Measurements from ENCODE around the gene TTC3. TPM values are rescaled to one million over a fixed set of nuclear protein-coding genes. Genes with fewer than 3 reads are reported as not detected.

Gene TTC3
- total and polyA plus RNA-seq, 2 of the 13 experiments (the other 11 are each of a cell fraction or from before 2014, with no cell fraction given), result 55.7 to 108 TPM

DNA sequence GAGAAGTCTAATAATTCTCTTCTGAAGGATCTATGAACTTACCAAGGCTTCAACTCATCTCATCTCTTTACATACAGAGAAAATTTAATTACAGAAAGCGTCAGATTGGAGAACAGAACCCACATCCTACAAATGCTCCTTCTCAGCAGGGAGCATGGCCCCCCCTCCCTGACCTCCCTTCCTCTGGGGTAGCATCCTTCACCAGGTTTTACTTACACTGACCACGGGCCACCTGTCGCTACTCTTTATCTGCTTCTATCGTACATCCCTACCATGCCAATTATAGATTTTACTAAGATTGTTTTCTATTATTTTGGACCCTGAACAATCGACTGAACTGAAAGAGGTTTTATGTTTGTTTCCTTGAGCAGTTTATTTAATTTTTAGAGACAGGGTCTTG lies 40.8 kb upstream of the TTC3 start:
- CTCF ChIA-PET (ENCODE audit: low intra/inter-chr PET ratio, low total read pairs), result no interaction called here
- Histone ChIP-seq H4K20me1 (ENCODE audit: insufficient read depth, low read length) (no peaks in the 10 kb centered on the region), H2AFZ (ENCODE audit: low read length) (no peak overlapping the region), H3K9me3 (ENCODE audit: low read length) (no peaks in the 10 kb centered on the region), H3K36me3 (replicated peaks in 1 of 2; ENCODE audit: control insufficient read depth in 1 of 2, insufficient read depth in 2 of 2, low read length in 2 of 2) (no peaks in the 10 kb centered on the region), H3K27ac (ENCODE audit: extremely low read length, insufficient read depth, low read length) (no peak overlapping the region), H3K79me2 (ENCODE audit: insufficient read depth, low read length) (no peaks in the 10 kb centered on the region), H3K9ac (ENCODE audit: insufficient read depth, low read depth, low read length) (no peak overlapping the region), H3K4me3 (replicated peaks in 1 of 3; ENCODE audit: insufficient read depth in 1 of 3, low read depth in 2 of 3, low read length in 3 of 3) (no peak overlapping the region), H3K27me3 (ENCODE audit: control insufficient read depth in 1 of 2, insufficient read depth in 2 of 2, low read length in 2 of 2) (no peaks in the 10 kb centered on the region), H3K4me1 (ENCODE audit: insufficient read depth, low read length) (no peaks in the 10 kb centered on the region), H3K4me2 (ENCODE audit: low read depth, low read length) (no peak overlapping the region)
- FAIRE-seq (no peak), DNase-seq (ENCODE audit: low spot score) (no peak), ATAC-seq (no peak)
- WGBS (ENCODE audit: low lambda C conversion rate), result 52% methylated on average over 5 of the region's 5 CpGs
- TF ChIP-seq ZSCAN12 (CRISPR knock-in tag; IDR thresholded peaks at IDR 0.05) (no peak), ZNF816 (CRISPR knock-in tag; IDR thresholded peaks at IDR 0.05; ENCODE audit: borderline replicate concordance) (no peak)
- intact Hi-C loops (cut with micrococcal nuclease; ENCODE audit: unreplicated experiment) (no loop called here), in situ Hi-C loops (cut with HindIII; ENCODE audit: extremely low pct_ligation_motif_present, low pct_unique_long_range_greater_than_20kb) (no loop called here)
- POLR2A ChIA-PET, result no interaction called here
- BruUV-seq (replicated peaks), result no TSS peak

DNA sequence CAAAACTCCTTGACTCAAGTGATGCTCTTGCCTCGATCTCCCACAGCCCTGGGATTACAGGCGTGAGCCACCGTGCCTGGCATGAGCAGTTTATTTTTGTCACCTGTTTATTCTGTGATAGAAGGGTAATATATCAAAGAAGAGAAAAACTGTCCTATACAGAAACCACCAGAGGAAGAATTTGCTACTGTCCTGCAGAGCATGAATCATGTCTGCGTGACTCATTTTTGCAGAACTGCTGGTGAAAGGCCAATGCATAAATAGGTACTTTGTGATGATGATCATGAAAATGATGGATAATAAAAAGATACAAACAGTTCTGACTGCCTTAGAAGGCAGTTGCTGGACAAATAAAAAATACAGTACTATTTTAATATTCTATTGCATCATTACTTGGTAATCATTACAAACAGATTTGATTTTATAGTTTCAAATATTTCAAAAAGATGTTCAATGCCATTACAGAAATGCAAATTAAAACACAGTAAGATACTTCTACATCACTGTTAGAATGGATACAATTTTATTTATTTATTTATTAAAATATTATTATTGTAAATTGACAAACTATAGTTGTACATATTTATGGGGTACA lies 40.1 kb upstream of the TTC3 start:
- ATAC-seq (no peak), DNase-seq (ENCODE audit: low spot score) (no peak), FAIRE-seq (no peak)
- Histone ChIP-seq H2AFZ (ENCODE audit: low read length) (no peak overlapping the region), H3K4me1 (ENCODE audit: insufficient read depth, low read length) (no peaks in the 10 kb centered on the region), H3K36me3 (replicated peaks in 1 of 2; ENCODE audit: control insufficient read depth in 1 of 2, insufficient read depth in 2 of 2, low read length in 2 of 2) (no peaks in the 10 kb centered on the region), H3K4me3 (replicated peaks in 1 of 3; ENCODE audit: insufficient read depth in 1 of 3, low read depth in 2 of 3, low read length in 3 of 3) (no peak overlapping the region), H3K4me2 (ENCODE audit: low read depth, low read length) (no peak overlapping the region), H3K79me2 (ENCODE audit: insufficient read depth, low read length) (no peaks in the 10 kb centered on the region), H3K9me3 (ENCODE audit: low read length) (no peaks in the 10 kb centered on the region), H3K27me3 (ENCODE audit: control insufficient read depth in 1 of 2, insufficient read depth in 2 of 2, low read length in 2 of 2) (no peaks in the 10 kb centered on the region), H4K20me1 (ENCODE audit: insufficient read depth, low read length) (no peaks in the 10 kb centered on the region), H3K9ac (ENCODE audit: insufficient read depth, low read depth, low read length) (no peak overlapping the region), H3K27ac (ENCODE audit: extremely low read length, insufficient read depth, low read length) (no peak overlapping the region)
- 31% methylated on average over 4 of the region's 4 CpGs for WGBS (ENCODE audit: low lambda C conversion rate)
- ChIA-PET CTCF (ENCODE audit: low intra/inter-chr PET ratio, low total read pairs) (no interaction called here), POLR2A (no interaction called here)
- in situ Hi-C loops (cut with HindIII; ENCODE audit: extremely low pct_ligation_motif_present, low pct_unique_long_range_greater_than_20kb) (no loop called here), intact Hi-C loops (cut with micrococcal nuclease; ENCODE audit: unreplicated experiment) (no loop called here)
- BruUV-seq (replicated peaks), result no TSS peak
- peak; percentile 27; the same call in 1 of the 2 replicates for TF ChIP-seq ATF7 (IDR thresholded peaks at IDR 0.05)
- TF ChIP-seq ATF7 (CRISPR knock-in tag; IDR thresholded peaks at IDR 0.05), result no peak
- TF ChIP-seq ZFAT (CRISPR knock-in tag; conservative IDR thresholded peaks at IDR 0.05), result no peak

Measured in HepG2 (cell line).